Astrocyte (in vitro differentiated cells and primary cell): ENCODE data around the gene ERAP2. TPM values are rescaled to one million over a fixed set of nuclear protein-coding genes. Genes with fewer than 3 reads are reported as not detected.

Experiments used
- DNase-seq: peaks from one replicate; pipeline ENCODE4 v3.0.0-alpha.2; 2010; ENCODE audit warnings: low read depth
- FAIRE-seq: peaks from 2 replicates; lab custom pipeline; 2011; peaks lifted over from hg19 to GRCh38; lab: Jason Lieb, UNC
- H2AFZ ChIP-seq: 2 replicates; pipeline ENCODE4 v1.6.0; 2012; ENCODE audit warnings: low read depth, low read length, inconsistent platforms
- H3K27ac ChIP-seq: 2 replicates; pipeline ENCODE4 v1.5.1; 2011; ENCODE audit warnings: low read depth, low read length, inconsistent platforms
- H3K27me3 ChIP-seq: 2 replicates; pipeline ENCODE4 v1.6.0; 2011; ENCODE audit warnings: low read length, inconsistent platforms; ENCODE audit not compliant: insufficient read depth
- H3K36me3 ChIP-seq: 2 replicates; pipeline ENCODE4 v1.5.1; 2011; ENCODE audit warnings: low read length, inconsistent platforms; ENCODE audit not compliant: insufficient read depth
- H3K4me1 ChIP-seq: 2 replicates; pipeline ENCODE4 v1.5.1; 2011; ENCODE audit warnings: low read length, inconsistent platforms; ENCODE audit not compliant: insufficient read depth
- H3K4me2 ChIP-seq: 2 replicates; pipeline ENCODE4 v1.6.0; 2012; ENCODE audit warnings: low read length, inconsistent platforms
- H3K4me3 ChIP-seq: 2 replicates; pipeline ENCODE4 v1.5.1; 2011; ENCODE audit warnings: low read depth, mild to moderate bottlenecking, low read length, inconsistent platforms; ENCODE audit not compliant: insufficient read depth
- H3K79me2 ChIP-seq: 2 replicates; pipeline ENCODE4 v1.6.0; 2012; ENCODE audit warnings: mild to moderate bottlenecking, low read length, inconsistent platforms; ENCODE audit not compliant: insufficient read depth
- H3K9ac ChIP-seq: 2 replicates; pipeline ENCODE4 v1.6.0; 2012; ENCODE audit warnings: mild to moderate bottlenecking, low read length, inconsistent platforms
- H3K9me3 ChIP-seq: 2 replicates; pipeline ENCODE4 v1.5.1; 2012; ENCODE audit warnings: low read depth, mild to moderate bottlenecking, low read length, inconsistent platforms; ENCODE audit not compliant: insufficient read depth
- H4K20me1 ChIP-seq: 2 replicates; pipeline ENCODE4 v1.6.0; 2012; ENCODE audit warnings: low read length, inconsistent platforms; ENCODE audit not compliant: insufficient read depth
- H3K27ac Mint-ChIP-seq: one replicate; pipeline ENCODE4 v1.8.0; 2021; ENCODE audit warnings: mild to moderate bottlenecking, mixed read lengths; ENCODE audit not compliant: unreplicated experiment
- H3K27me3 Mint-ChIP-seq: one replicate; pipeline ENCODE4 v1.8.0; 2021; ENCODE audit warnings: low read depth, mixed read lengths; ENCODE audit not compliant: unreplicated experiment
- H3K36me3 Mint-ChIP-seq: one replicate; pipeline ENCODE4 v1.8.0; 2021; ENCODE audit warnings: low read depth, mixed read lengths; ENCODE audit not compliant: unreplicated experiment
- H3K4me1 Mint-ChIP-seq: one replicate; pipeline ENCODE4 v1.8.0; 2021; ENCODE audit warnings: low read depth, mixed read lengths; ENCODE audit not compliant: unreplicated experiment
- H3K4me3 Mint-ChIP-seq: one replicate; pipeline ENCODE4 v1.8.0; 2021; ENCODE audit warnings: mild to moderate bottlenecking, moderate library complexity, mixed read lengths; ENCODE audit not compliant: unreplicated experiment
- H3K9me3 Mint-ChIP-seq: one replicate; pipeline ENCODE4 v1.8.0; 2021; ENCODE audit warnings: mild to moderate bottlenecking, mixed read lengths; ENCODE audit not compliant: unreplicated experiment
- CTCF ChIP-seq: IDR thresholded peaks from 2 replicates; pipeline ENCODE4 v1.5.1; 2011; ENCODE audit warnings: low read depth, mild to moderate bottlenecking, inconsistent platforms, low read length, moderate library complexity; ENCODE audit not compliant: insufficient read depth
- EZH2 ChIP-seq: IDR thresholded peaks from 2 replicates; pipeline ENCODE4 v1.6.1; 2012; ENCODE audit warnings: mild to moderate bottlenecking, low read length, inconsistent platforms; ENCODE audit not compliant: insufficient read depth
- total RNA-seq: library from RNA; stranded (reverse); gene quantifications from 2 replicates; pipeline ENCODE4 v1.2.1, GENCODE V29; 2021

The ERAP2 gene
- total RNA-seq, 1 donor from 2014 or later = 2.5 TPM

GRCh38 chr5:96843140-96843539 lies 33.2 kb upstream of the ERAP2 start:
- H3K27me3 Mint-ChIP-seq = no peaks in the 10 kb centered on the region
- FAIRE-seq = no peak
- no peak for DNase-seq
- no peaks in the 10 kb centered on the region for H3K27me3 ChIP-seq
- no peak overlapping the region for H3K27ac ChIP-seq
- H3K4me2 ChIP-seq = no peak overlapping the region
- no peaks in the 10 kb centered on the region for H3K4me1 ChIP-seq
- H3K36me3 ChIP-seq = no peaks in the 10 kb centered on the region
- H3K4me3 Mint-ChIP-seq = no peak overlapping the region
- no peaks in the 10 kb centered on the region for H4K20me1 ChIP-seq
- no peak overlapping the region for H3K9ac ChIP-seq
- peaks cover 2% of the 10 kb centered on the region for H3K9me3 Mint-ChIP-seq
- no peak overlapping the region for H3K4me3 ChIP-seq
- H3K36me3 Mint-ChIP-seq = no peaks in the 10 kb centered on the region
- TF ChIP-seq EZH2 (no peak), CTCF (no peak)
- no peak overlapping the region for H3K27ac Mint-ChIP-seq
- no peaks in the 10 kb centered on the region for H3K79me2 ChIP-seq
- H3K9me3 ChIP-seq = no peaks in the 10 kb centered on the region
- H2AFZ ChIP-seq = no peak overlapping the region
- peaks cover 5% of the 10 kb centered on the region for H3K4me1 Mint-ChIP-seq

- H3K9me3 ChIP-seq = no peaks in the 10 kb centered on the region
- H3K27ac ChIP-seq = no peak overlapping the region
Observed at GRCh38 chr5:96844481-96844990, 31.8 kb upstream of the ERAP2 start.

More at GRCh38 chr5:96844481-96844990, 31.8 kb upstream of the ERAP2 start:
- Histone ChIP-seq H3K79me2 (no peaks in the 10 kb centered on the region), H3K4me1 (no peaks in the 10 kb centered on the region), H3K36me3 (no peaks in the 10 kb centered on the region), H2AFZ (no peak overlapping the region), H3K4me3 (no peak overlapping the region), H4K20me1 (no peaks in the 10 kb centered on the region), H3K27me3 (no peaks in the 10 kb centered on the region), H3K9ac (no peak overlapping the region), H3K4me2 (no peak overlapping the region)
- FAIRE-seq (no peak), DNase-seq (no peak)
- Mint-ChIP-seq H3K27ac (no peak overlapping the region), H3K4me3 (no peak overlapping the region), H3K9me3 (peaks cover 5% of the 10 kb centered on the region), H3K4me1 (peaks cover 5% of the 10 kb centered on the region), H3K27me3 (no peaks in the 10 kb centered on the region), H3K36me3 (no peaks in the 10 kb centered on the region)
- TF ChIP-seq EZH2 = no peak
- no peak for TF ChIP-seq CTCF
